Heart right ventricle (tissue), 16 donors: ENCODE results near the gene RECK. TPM values are rescaled to one million over a fixed set of nuclear protein-coding genes. Genes with fewer than 3 reads are reported as not detected.

ENCODE experiments used
- ATAC-seq, 8 donors: fragments of 200-7000 bp; cut with Tn5 transposase; one replicate each; pipeline ENCODE4 v1.9.1; 2020; ENCODE audit warnings: mild to moderate bottlenecking in 8 of 8, moderate library complexity in 8 of 8, moderate number of reproducible peaks in 1 of 8
- DNase-seq, 2 donors: peaks; one replicate each; pipeline ENCODE4 v3.0.0-alpha.2; 2020
- H3K27ac ChIP-seq, 10 donors: fragments of 200-600 bp; sonication (generic) in 2 of 10; one replicate each; pipeline versions ENCODE4 v1.5.0 to v1.8.0; 2020 to 2022; ENCODE audit warnings: mild to moderate bottlenecking in 3 of 10
- H3K27me3 ChIP-seq, 7 donors: fragments of 200-600 bp; one replicate each; pipeline ENCODE4 v1.8.0; 2021 to 2022; ENCODE audit warnings: mild to moderate bottlenecking in 2 of 7
- H3K36me3 ChIP-seq, 9 donors: fragments of 200-600 bp; sonication (generic) in 1 of 9; one replicate each; pipeline versions ENCODE4 v1.5.0 to v1.8.0; 2020 to 2022; ENCODE audit warnings: mild to moderate bottlenecking in 2 of 9
- H3K4me1 ChIP-seq, 9 donors: fragments of 200-600 bp; sonication (generic) in 1 of 9; one replicate each; pipeline versions ENCODE4 v1.5.0 to v1.8.0; 2020 to 2022; ENCODE audit warnings: mild to moderate bottlenecking in 4 of 9
- H3K4me3 ChIP-seq, 10 donors: fragments of 200-600 bp; sonication (generic) in 2 of 10; one replicate each; pipeline versions ENCODE4 v1.5.0 to v1.8.0; 2020 to 2022; ENCODE audit warnings: mild to moderate bottlenecking in 7 of 10, moderate library complexity in 2 of 10
- H3K9me3 ChIP-seq, 11 donors: fragments of 200-600 bp in 10 of 11; sonication (generic) in 2 of 11; one replicate each; pipeline versions ENCODE4 v1.5.0 to v1.8.0; 2013 to 2022; ENCODE audit warnings: mild to moderate bottlenecking in 2 of 11, control low read depth in 1 of 11, moderate library complexity in 1 of 11
- CTCF ChIP-seq, 9 donors: fragments of 200-600 bp; sonication (generic) in 2 of 9; IDR thresholded peaks; one replicate each; pipeline versions ENCODE4 v1.5.0 to v1.8.0; 2021 to 2022; ENCODE audit warnings: antibody characterized with exemption in 9 of 9, mild to moderate bottlenecking in 5 of 9, moderate library complexity in 1 of 9
- WGBS, 2 donors: extraction: QIAGEN DNeasy Blood & Tissue Kit; methylation state at CpG; one replicate each; pipeline ENCODE4 v1.1.7; 2013; ENCODE audit warnings: inconsistent platforms in 1 of 2; 5-methylcytosine and 5-hydroxymethylcytosine counted together
- intact Hi-C, 10 donors: fragments of 100-400 bp; cut with DNase I; formaldehyde crosslinking; loops; one replicate each; pipeline versions ENCODE4 v1.11.1 to v1.14.2; 2022
- polyA plus RNA-seq, 2 donors: library from polyadenylated mRNA; stranded (reverse); fragments of 200-250 nt; gene quantifications; one replicate each; pipeline ENCODE4 v1.2.3, GENCODE V29; 2013
- total RNA-seq, 10 donors: library from RNA; stranded (reverse); fragmentation: NEBNext Ultra II Directional in 3 of 10; extraction: Animal tissue kit (Norgen Biotek cat#: 25700) in 3 of 10; gene quantifications; one replicate each; pipeline versions ENCODE4 v1.2.1 to v1.2.4, GENCODE V29; 2021 to 2023
- donor health status: Arrhythmogenic right ventricular cardiomyopathy.
- donor health status: ischemic (EF 13 %, LVEDD 7.1; RV severe dilation, severe dysfunction).
- donor health status: healthy with polysubstance abuse.
- donor health status: DM: no; HTN: yes; CAD: no.
- donor health status: DM: no; HTN: no; CAD: no.
- donor health status: ischemic (EF 25% LVEDD 6.9; RV normal size, moderate dysfunction).
- donor health status: ischemic (EF 25% LVEDD 5.7; RV mildly dilated, moderate dysfunction).
- donor health status: healthy.
- donor health status: DM: yes; HTN: yes; CAD: no.
- donor health status: Ischemic cardiomyopathy.
- donor health status: ischemic (EF 35%, LVEDD 5.7; RV mildly dilated, moderate dysfunction).
- donor health status: nonischemic (EF 11% LVEDD 7.7; RV severe dilation, severe dysfunction).
- donor health status: DM: yes; HTN: yes; CAD: no.
- donor health status: PGD.
- donor health status: ischemic (EF 29% LVEDD 5.4; RV normal size, mild dysfunction).
- donor health status: nonischemic (EF 23%, LVEDD 6.1; RV moderate dilation, normal function).

The RECK gene
- total and polyA plus RNA-seq, 12 donors, result 2.9 to 5.8 (median 5.1) TPM

- intact Hi-C loops, result loop anchor here in 2 of 10 donors (10.0 kb wide), 2 partner anchors 146 to 206 kb away; partner anchors contain the start of gene OR2S2 (in 2 of the 2)
- TF ChIP-seq CTCF (IDR thresholded peaks at IDR 0.05), result no peak
- 85 to 87% methylated on average over 2 of the region's 2 CpGs for WGBS, 2 donors
- Histone ChIP-seq H3K27me3 (peaks cover 0 to 4% (median 0%) of the 10 kb centered on the region in 7 donors), H3K9me3 (peaks cover 0 to 5% (median 0%) of the 10 kb centered on the region in 11 donors), H3K4me3 (no peak overlapping the region), H3K4me1 (peaks cover 7 to 61% (median 27%) of the 10 kb centered on the region in 9 donors), H3K36me3 (peaks cover 0 to 36% (median 4%) of the 10 kb centered on the region in 9 donors), H3K27ac (peak overlapping the region in 6 of 10 donors; percentile 32 to 90 (median 68))
- DNase-seq, result no peak
- ATAC-seq, result peak in 1 of 8 donors; percentile 14
These were observed 124.5 kb downstream of the RECK start for GRCh38 chr9:36161187-36161586.

GRCh38 chr9:36162211-36162738, 125.6 kb downstream of the RECK start:
- peaks cover 0 to 27% (median 0%) of the 10 kb centered on the region in 9 donors for H3K36me3 ChIP-seq
- no peak for ATAC-seq
- H3K27me3 ChIP-seq, result peaks cover 0 to 6% (median 0%) of the 10 kb centered on the region in 7 donors
- DNase-seq, result no peak
- H3K4me1 ChIP-seq, result peaks cover 8 to 67% (median 30%) of the 10 kb centered on the region in 9 donors
- 90 to 92% methylated on average over 17 of the region's 17 CpGs for WGBS, 2 donors
- no peak for TF ChIP-seq CTCF (IDR thresholded peaks at IDR 0.05)
- intact Hi-C loops, result loop anchor here in 2 of 10 donors (10.0 kb wide), 2 partner anchors 147 to 207 kb away; partner anchors contain the start of gene OR2S2 (in 2 of the 2)
- no peak overlapping the region for H3K4me3 ChIP-seq
- no peaks in the 10 kb centered on the region for H3K9me3 ChIP-seq
- peak overlapping the region in 9 of 10 donors; percentile 52 to 90 (median 77) for H3K27ac ChIP-seq

- ATAC-seq (peak; percentile 51 to 76 (median 72)), DNase-seq (peak; percentile 71 to 74)
- H3K4me1 ChIP-seq, result peaks cover 8 to 60% (median 30%) of the 10 kb centered on the region in 9 donors
- peaks cover 0 to 6% (median 0%) of the 10 kb centered on the region in 7 donors for H3K27me3 ChIP-seq
- no peak overlapping the region for H3K4me3 ChIP-seq
- H3K36me3 ChIP-seq, result peaks cover 0 to 25% (median 0%) of the 10 kb centered on the region in 9 donors
- TF ChIP-seq CTCF (IDR thresholded peaks at IDR 0.05), result no peak
- H3K27ac ChIP-seq, result peak overlapping the region; percentile 52 to 90 (median 78)
- intact Hi-C loops, result loop anchor here in 2 of 10 donors (10.0 kb wide), 2 partner anchors 148 to 208 kb away; partner anchors contain the start of gene OR2S2 (in 2 of the 2)
- 31 to 33% methylated on average over 9 of the region's 9 CpGs for WGBS, 2 donors
- H3K9me3 ChIP-seq, result no peaks in the 10 kb centered on the region
These were observed 126.5 kb downstream of the RECK start for GRCh38 chr9:36163049-36163785.

- TF ChIP-seq CTCF (IDR thresholded peaks at IDR 0.05), result no peak
- WGBS, 2 donors, result 64 to 67% methylated on average over 4 of the region's 4 CpGs
- intact Hi-C loops, result loop anchor here in 2 of 10 donors (10.0 kb wide), 2 partner anchors 149 to 209 kb away; partner anchors contain the start of gene OR2S2 (in 2 of the 2)
- ATAC-seq, result peak in 1 of 8 donors; percentile 4
- H3K36me3 ChIP-seq, result peaks cover 0 to 21% (median 0%) of the 10 kb centered on the region in 9 donors
- peaks cover 8 to 55% (median 28%) of the 10 kb centered on the region in 9 donors for H3K4me1 ChIP-seq
- H3K27ac ChIP-seq, result peak overlapping the region; percentile 52 to 90 (median 78)
- no peak overlapping the region for H3K4me3 ChIP-seq
- DNase-seq, result no peak
- peaks cover 0 to 6% (median 0%) of the 10 kb centered on the region in 7 donors for H3K27me3 ChIP-seq
- no peaks in the 10 kb centered on the region for H3K9me3 ChIP-seq
These were observed 127.1 kb downstream of the RECK start for GRCh38 chr9:36163786-36164170.
